ENCODE data around the gene GATM. TPM values are rescaled to one million over a fixed set of nuclear protein-coding genes. Genes with fewer than 3 reads are reported as not detected.
A peak's percentile ranks its signal among the peaks of the same experiment; 100 is the strongest.

GATM gene
- total RNA-seq, 1 donor from 2014 or later, result 15.7 TPM

DNA sequence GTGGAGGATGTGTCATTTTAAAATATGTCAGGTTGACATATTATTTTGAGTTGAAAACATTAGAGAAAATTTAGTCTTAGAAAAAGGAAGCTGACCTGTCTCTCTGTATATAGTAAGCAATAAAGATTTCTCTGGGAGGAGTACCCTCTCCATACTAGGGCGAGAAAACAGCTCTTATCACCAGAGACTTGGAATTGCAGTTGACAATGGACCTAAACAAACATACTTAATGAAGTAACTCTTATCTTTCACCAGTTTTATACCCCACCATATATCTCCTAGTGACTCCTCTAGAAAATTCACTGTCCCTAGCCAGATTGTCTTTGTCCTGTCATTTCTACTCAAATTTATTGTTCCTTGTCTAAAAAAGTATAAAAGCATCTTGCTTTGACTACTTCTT, 7.2 kb upstream of the GATM start:
- DNase-seq (no peak), ATAC-seq (ENCODE audit: low read depth) (no peak)
- Mint-ChIP-seq H3K27me3 (no peaks in the 10 kb centered on the region), H3K9me3 (no peaks in the 10 kb centered on the region), H3K4me3 (no peak overlapping the region), H3K27ac (no peak overlapping the region), H3K4me1 (no peaks in the 10 kb centered on the region), H3K36me3 (ENCODE audit: low read depth) (no peaks in the 10 kb centered on the region)
- intact Hi-C loops (cut with micrococcal nuclease), result no loop called here
- CTCF ChIA-PET, result no interaction called here
- TF ChIP-seq, protein P1, sequence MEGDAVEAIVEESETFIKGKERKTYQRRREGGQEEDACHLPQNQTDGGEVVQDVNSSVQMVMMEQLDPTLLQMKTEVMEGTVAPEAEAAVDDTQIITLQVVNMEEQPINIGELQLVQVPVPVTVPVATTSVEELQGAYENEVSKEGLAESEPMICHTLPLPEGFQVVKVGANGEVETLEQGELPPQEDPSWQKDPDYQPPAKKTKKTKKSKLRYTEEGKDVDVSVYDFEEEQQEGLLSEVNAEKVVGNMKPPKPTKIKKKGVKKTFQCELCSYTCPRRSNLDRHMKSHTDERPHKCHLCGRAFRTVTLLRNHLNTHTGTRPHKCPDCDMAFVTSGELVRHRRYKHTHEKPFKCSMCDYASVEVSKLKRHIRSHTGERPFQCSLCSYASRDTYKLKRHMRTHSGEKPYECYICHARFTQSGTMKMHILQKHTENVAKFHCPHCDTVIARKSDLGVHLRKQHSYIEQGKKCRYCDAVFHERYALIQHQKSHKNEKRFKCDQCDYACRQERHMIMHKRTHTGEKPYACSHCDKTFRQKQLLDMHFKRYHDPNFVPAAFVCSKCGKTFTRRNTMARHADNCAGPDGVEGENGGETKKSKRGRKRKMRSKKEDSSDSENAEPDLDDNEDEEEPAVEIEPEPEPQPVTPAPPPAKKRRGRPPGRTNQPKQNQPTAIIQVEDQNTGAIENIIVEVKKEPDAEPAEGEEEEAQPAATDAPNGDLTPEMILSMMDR (IDR thresholded peaks at IDR 0.05), result no peak
- POLR2A ChIA-PET, result no interaction called here

DNA sequence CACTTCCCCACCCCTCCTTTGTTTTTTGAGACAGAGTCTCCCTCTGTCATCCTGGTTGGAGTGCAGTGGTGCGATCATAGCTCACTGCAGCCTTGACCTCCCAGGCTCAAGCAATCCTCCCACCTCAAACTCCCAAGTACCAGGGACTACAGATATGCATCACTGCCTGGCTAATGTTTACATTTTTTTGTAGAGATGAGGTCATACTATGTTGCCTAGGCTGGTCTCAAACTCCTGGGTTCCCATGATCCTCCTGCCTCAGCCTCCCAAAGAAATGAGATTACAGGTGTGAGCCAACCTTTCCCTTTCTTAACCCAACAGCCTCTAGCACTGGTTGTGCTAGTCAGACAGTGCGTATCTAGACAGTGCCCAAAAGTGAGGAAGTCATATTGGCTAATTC, 6.4 kb upstream of the GATM start:
- no peak overlapping the region for H3K27ac Mint-ChIP-seq
- DNase-seq, result no peak
- no peaks in the 10 kb centered on the region for H3K9me3 Mint-ChIP-seq
- ATAC-seq (ENCODE audit: low read depth), result no peak
- ChIA-PET CTCF (no interaction called here), POLR2A (no interaction called here)
- H3K4me3 Mint-ChIP-seq, result no peak overlapping the region
- intact Hi-C loops (cut with micrococcal nuclease), result no loop called here
- H3K36me3 Mint-ChIP-seq (ENCODE audit: low read depth), result no peaks in the 10 kb centered on the region
- TF ChIP-seq, protein P1 (IDR thresholded peaks at IDR 0.05), result no peak
- H3K4me1 Mint-ChIP-seq, result no peaks in the 10 kb centered on the region
- H3K27me3 Mint-ChIP-seq, result no peaks in the 10 kb centered on the region

DNA sequence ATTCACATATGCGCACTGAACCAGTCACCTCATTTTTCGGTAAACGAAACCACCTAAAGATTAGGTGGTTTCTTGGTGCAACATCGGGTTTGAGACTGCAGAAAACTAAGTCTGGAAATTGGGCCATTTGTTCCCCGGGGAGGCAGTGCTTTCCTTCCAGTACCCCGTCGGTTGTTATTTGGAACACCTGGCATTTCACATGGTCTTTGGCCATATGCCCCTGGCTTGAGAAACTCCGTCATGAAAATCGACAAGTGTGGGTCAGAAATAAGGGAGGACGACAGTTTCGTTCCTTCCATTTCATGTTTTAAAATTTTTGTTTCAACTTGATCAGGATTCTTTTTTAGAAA, 544 bp upstream of the GATM start:
- TF ChIP-seq, protein P1 (IDR thresholded peaks at IDR 0.05), result no peak
- intact Hi-C loops (cut with micrococcal nuclease), result loop anchor here (1.0 kb wide), 3 partner anchors 13 to 179 kb away; a partner anchor contains a TSS
- no peak for DNase-seq
- peak overlapping the region; percentile 86 for H3K27ac Mint-ChIP-seq
- ATAC-seq (ENCODE audit: low read depth), result no peak
- peaks cover 25% of the 10 kb centered on the region for H3K4me1 Mint-ChIP-seq
- ChIA-PET POLR2A (interaction anchor here (0.6 to 2.4 kb wide), 3 partner anchors 13 to 220 kb away, joined by 4 to 10 read pairs (median 7); a partner anchor contains a TSS), CTCF (interaction anchor here (1.4 kb wide), 1 partner anchor 21 kb away, joined by 7 read pairs; no protein-coding TSS in a partner anchor)
- H3K9me3 Mint-ChIP-seq, result no peaks in the 10 kb centered on the region
- H3K36me3 Mint-ChIP-seq (ENCODE audit: low read depth), result peaks cover 13% of the 10 kb centered on the region
- H3K27me3 Mint-ChIP-seq, result peaks cover 2% of the 10 kb centered on the region
- H3K4me3 Mint-ChIP-seq, result peak overlapping the region; percentile 87

DNA sequence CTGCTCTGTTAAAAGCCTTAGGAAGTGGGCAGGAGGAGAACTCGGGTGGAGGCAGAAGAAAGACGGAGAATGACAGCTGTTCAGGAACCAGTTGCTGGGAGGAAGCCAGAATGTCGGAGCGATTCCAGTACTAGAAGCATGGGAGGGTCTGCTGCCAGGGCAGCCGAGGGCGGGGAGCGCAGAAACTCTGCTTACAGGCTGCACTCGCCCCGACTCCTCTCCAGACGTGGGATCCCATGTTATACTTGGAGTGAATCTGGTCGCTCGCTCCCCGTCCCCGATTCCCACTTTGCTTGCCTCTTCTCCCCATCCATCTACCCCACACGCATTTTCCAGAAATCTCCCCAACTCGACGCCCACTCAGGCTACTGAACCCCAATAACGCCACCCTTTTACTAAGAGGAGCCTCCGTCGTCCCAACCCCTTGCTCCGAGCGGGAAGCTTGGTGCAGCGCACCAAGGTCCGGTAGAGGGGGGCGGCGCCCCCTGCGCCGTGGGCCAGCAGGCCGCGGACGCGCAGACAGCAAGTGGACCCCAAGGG, 665 bp downstream of the GATM start:
- H3K36me3 Mint-ChIP-seq (ENCODE audit: low read depth), result peaks cover 13% of the 10 kb centered on the region
- H3K27me3 Mint-ChIP-seq, result peaks cover 2% of the 10 kb centered on the region
- intact Hi-C loops (cut with micrococcal nuclease), result loop anchor here (1.0 kb wide), 3 partner anchors 15 to 177 kb away; a partner anchor contains a TSS
- ChIA-PET CTCF (interaction anchor here (0.7 to 1.7 kb wide), 2 partner anchors 21 to 25 kb away, joined by 3 to 8 read pairs; no protein-coding TSS in a partner anchor), POLR2A (interaction anchor here (0.9 to 2.5 kb wide), 3 partner anchors 25 to 211 kb away, joined by 3 to 19 read pairs (median 5); a partner anchor contains a TSS)
- H3K9me3 Mint-ChIP-seq, result no peaks in the 10 kb centered on the region
- peaks cover 26% of the 10 kb centered on the region for H3K4me1 Mint-ChIP-seq
- TF ChIP-seq, protein P1 (IDR thresholded peaks at IDR 0.05), result no peak
- ATAC-seq (ENCODE audit: low read depth), result no peak
- peak overlapping the region; percentile 87 for H3K4me3 Mint-ChIP-seq
- H3K27ac Mint-ChIP-seq, result peak overlapping the region; percentile 71
- no peak for DNase-seq

DNA sequence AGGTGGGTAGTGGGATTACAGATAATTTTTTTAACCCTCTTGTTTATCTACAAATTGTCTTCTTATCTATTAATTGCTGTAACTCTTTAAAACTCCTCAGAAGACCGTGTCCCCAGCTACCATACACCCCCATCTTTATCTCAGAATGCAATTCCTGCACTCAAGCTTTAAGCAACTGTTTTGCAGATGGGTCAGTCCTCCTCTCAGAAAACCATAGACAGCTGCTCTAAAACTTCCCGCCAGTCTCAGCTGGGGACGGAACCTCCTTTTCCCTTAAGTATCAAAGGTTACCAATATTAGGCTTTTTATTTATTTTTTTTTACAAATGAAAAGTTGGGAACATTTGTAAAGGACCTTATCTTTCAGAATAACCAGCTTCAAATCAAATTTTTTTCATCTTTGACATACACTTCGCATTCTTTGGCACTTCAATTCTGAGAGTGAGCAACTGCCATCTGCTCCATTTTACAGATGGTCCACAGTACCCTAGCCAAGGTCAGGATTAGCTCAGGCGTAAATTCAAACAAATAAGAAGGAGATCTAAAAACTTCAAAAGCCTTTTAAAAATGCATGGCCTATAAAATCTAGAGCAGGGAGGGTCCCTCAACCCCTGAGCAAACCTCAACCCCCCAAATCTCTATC, 1.3 kb downstream of the GATM start:
- ATAC-seq (ENCODE audit: low read depth), result no peak
- ChIA-PET POLR2A (interaction anchor here (1.3 to 2.5 kb wide), 2 partner anchors 25 to 176 kb away, joined by 5 to 19 read pairs; a partner anchor contains a TSS), CTCF (interaction anchor here (0.7 to 1.7 kb wide), 2 partner anchors 22 to 24 kb away, joined by 3 to 8 read pairs; no protein-coding TSS in a partner anchor)
- no peak for DNase-seq
- H3K27me3 Mint-ChIP-seq, result peaks cover 2% of the 10 kb centered on the region
- intact Hi-C loops (cut with micrococcal nuclease), result no loop called here
- peak overlapping the region; percentile 87 for H3K4me3 Mint-ChIP-seq
- H3K4me1 Mint-ChIP-seq, result peaks cover 30% of the 10 kb centered on the region
- no peaks in the 10 kb centered on the region for H3K9me3 Mint-ChIP-seq
- peaks cover 18% of the 10 kb centered on the region for H3K36me3 Mint-ChIP-seq (ENCODE audit: low read depth)
- TF ChIP-seq, protein P1 (IDR thresholded peaks at IDR 0.05), result no peak
- H3K27ac Mint-ChIP-seq, result no peak overlapping the region

Measured in activated B cell treated with CpG ODN at 0.5 μM for 24 hours (primary cell).